HCT116 (cell line): ENCODE measurements around the gene ARHGAP29. TPM values are rescaled to one million over a fixed set of nuclear protein-coding genes. Genes with fewer than 3 reads are reported as not detected.

Source experiments
- ATAC-seq: fragments of 200-7000 bp; cut with Tn5 transposase; 2 replicates; pipeline ENCODE4 v1.9.1; 2020; ENCODE audit warnings: mild to moderate bottlenecking, moderate library complexity
- BruUV-seq: library from RNA; stranded (reverse); fragments of 400-500 nt; replicated peaks from 2 replicates; lab custom pipeline; 2021; lab: Mats Ljungman, UMichigan
- CTCF ChIA-PET: fragments of 300-600 bp; sonication (Branson Sonifier 250); formaldehyde crosslinking; loops from one replicate; lab custom pipeline; 2021; ENCODE audit warnings: antibody characterized with exemption; lab: Charles Lee
- POLR2A ChIA-PET: fragments of 300-600, 350-600 bp; sonication (Branson Sonifier 250); formaldehyde crosslinking; loops from one replicate; lab custom pipeline; 2021; ENCODE audit warnings: antibody characterized with exemption; lab: Charles Lee
- RAD21 ChIA-PET, 2 experiments: fragments of 300-600 bp; sonication (Branson Sonifier 250); formaldehyde crosslinking; loops; one replicate each; lab custom pipeline; 2023; ENCODE audit warnings: low total read pairs in 2 of 2; ENCODE audit not compliant: uncharacterized antibody in 2 of 2, unreplicated experiment in 2 of 2, low non-redundant PET in 1 of 2; lab: Charles Lee
- DNase-seq: peaks from one replicate; pipeline ENCODE4 v3.0.0-alpha.2; 2010; ENCODE audit warnings: low read depth, low spot score
- H2AFZ ChIP-seq: fragments of 200-600 bp; shearing (Covaris generic), sonication (generic); 2 replicates; pipeline ENCODE4 v1.6.1; 2017; ENCODE audit warnings: low read depth, mixed run types, mixed read lengths, antibody characterized with exemption, low read length; ENCODE audit not compliant: poor library complexity, severe bottlenecking
- H3K27ac ChIP-seq: 2 replicates; pipeline ENCODE4 v1.5.1; 2012; ENCODE audit warnings: low read depth, low read length
- H3K27me3 ChIP-seq: fragments of 200-600 bp; sonication (generic); 2 replicates; pipeline ENCODE4 v1.6.1; 2016; ENCODE audit warnings: mixed run types, low read length, mixed read lengths; ENCODE audit not compliant: insufficient read depth
- H3K36me3 ChIP-seq, 2 experiments: fragments of 200-500 bp in 1 of 2; fragments of 200-600 bp in 1 of 2; sonication (Bioruptor generic) in 1 of 2; sonication (generic) in 1 of 2; 2 replicates each; pipeline versions ENCODE4 v1.5.1 to v1.6.1; 2014 to 2016; ENCODE audit warnings: low read length in 2 of 2, inconsistent platforms in 1 of 2, mixed read lengths in 1 of 2, mixed run types in 1 of 2; ENCODE audit not compliant: insufficient read depth in 2 of 2, control insufficient read depth in 1 of 2
- H3K4me1 ChIP-seq, 2 experiments: fragments of 200-600 bp in 1 of 2; sonication (generic) in 1 of 2; 2 replicates each; pipeline versions ENCODE4 v1.5.1 to v1.6.1; 2012 to 2017; ENCODE audit warnings: low read length in 2 of 2, inconsistent platforms in 1 of 2, mild to moderate bottlenecking in 1 of 2, mixed read lengths in 1 of 2, mixed run types in 1 of 2, moderate library complexity in 1 of 2; ENCODE audit not compliant: insufficient read depth in 2 of 2, control insufficient read depth in 1 of 2
- H3K4me2 ChIP-seq: fragments of 200-600 bp; sonication (generic); 2 replicates; pipeline ENCODE4 v1.6.1; 2017; ENCODE audit warnings: mixed run types, low read length, mixed read lengths
- H3K4me3 ChIP-seq, 2 experiments: fragments of 200-600 bp in 1 of 2; sonication (generic) in 1 of 2; replicated peaks in 1 of 2; 2 replicates each; pipeline ENCODE4 v1.5.1; 2011 to 2016; ENCODE audit warnings: low read length in 2 of 2, control low read depth in 1 of 2, low read depth in 1 of 2, mild to moderate bottlenecking in 1 of 2, mixed read lengths in 1 of 2, mixed run types in 1 of 2
- H3K79me2 ChIP-seq: fragments of 200-600 bp; sonication (generic); 2 replicates; pipeline ENCODE4 v1.6.1; 2017; ENCODE audit warnings: mild to moderate bottlenecking, mixed run types, low read length, moderate library complexity, mixed read lengths; ENCODE audit not compliant: insufficient read depth
- H3K9ac ChIP-seq: fragments of 200-600 bp; sonication (generic); 2 replicates; pipeline ENCODE4 v1.6.1; 2016; ENCODE audit warnings: low read length, mixed read lengths
- H3K9me2 ChIP-seq: fragments of 200-600 bp; sonication (generic), shearing (Covaris generic); 2 replicates; pipeline ENCODE4 v1.6.1; 2017; ENCODE audit warnings: mixed run types, mild to moderate bottlenecking, moderate library complexity; ENCODE audit not compliant: insufficient read depth
- H3K9me3 ChIP-seq, 2 experiments: fragments of 200-500 bp in 1 of 2; fragments of 200-600 bp in 1 of 2; sonication (Bioruptor generic) in 1 of 2; sonication (generic) in 1 of 2; 2 replicates each; pipeline ENCODE4 v1.6.1; 2014 to 2017; ENCODE audit warnings: low read length in 2 of 2, mixed read lengths in 2 of 2, inconsistent platforms in 1 of 2, low read depth in 1 of 2, mild to moderate bottlenecking in 1 of 2, mixed run types in 1 of 2, moderate library complexity in 1 of 2; ENCODE audit not compliant: control insufficient read depth in 1 of 2, insufficient read depth in 1 of 2
- H4K20me1 ChIP-seq: fragments of 200-600 bp; sonication (generic), shearing (Covaris generic); 2 replicates; pipeline ENCODE4 v1.6.1; 2017; ENCODE audit warnings: mixed run types, mild to moderate bottlenecking, moderate library complexity; ENCODE audit not compliant: insufficient read depth
- CBX3 ChIP-seq: IDR thresholded peaks from 2 replicates; pipeline ENCODE4 v1.6.1; 2012; ENCODE audit warnings: low read depth
- CEBPB ChIP-seq: IDR thresholded peaks from 2 replicates; pipeline ENCODE4 v1.6.1; 2012; ENCODE audit warnings: low read depth
- EGR1 ChIP-seq: IDR thresholded peaks from 2 replicates; pipeline ENCODE4 v1.6.1; 2012; ENCODE audit warnings: low read depth
- ELF1 ChIP-seq: IDR thresholded peaks from 2 replicates; pipeline ENCODE4 v1.6.1; 2012; ENCODE audit warnings: low read depth, borderline replicate concordance
- EZH2 ChIP-seq: fragments of 200-600 bp; sonication (generic); IDR thresholded peaks from 2 replicates; pipeline ENCODE4 v1.6.1; 2017; ENCODE audit warnings: antibody characterized with exemption, mixed run types
- FOSL1 ChIP-seq: IDR thresholded peaks from 2 replicates; pipeline ENCODE4 v1.6.1; 2012; ENCODE audit warnings: low read depth
- JUND ChIP-seq: IDR thresholded peaks from 2 replicates; pipeline ENCODE4 v1.6.1; 2012
- POLR2AphosphoS5 ChIP-seq: IDR thresholded peaks from 2 replicates; pipeline ENCODE4 v1.6.1; 2011; ENCODE audit warnings: mild to moderate bottlenecking, low read depth, low read length, moderate library complexity
- RAD21 ChIP-seq: IDR thresholded peaks from 2 replicates; pipeline ENCODE4 v1.6.1; 2012; ENCODE audit warnings: low read depth, mild to moderate bottlenecking
- SIN3A ChIP-seq: IDR thresholded peaks from 2 replicates; pipeline ENCODE4 v1.6.1; 2012; ENCODE audit warnings: low read depth
- SP1 ChIP-seq: IDR thresholded peaks from 2 replicates; pipeline ENCODE4 v1.6.1; 2012; ENCODE audit warnings: low read depth
- SRF ChIP-seq: IDR thresholded peaks from 2 replicates; pipeline ENCODE4 v1.6.1; 2012; ENCODE audit warnings: low read depth
- TCF7L2 ChIP-seq: IDR thresholded peaks from 2 replicates; pipeline ENCODE4 v1.7.0; 2011; ENCODE audit warnings: borderline replicate concordance, inconsistent platforms; ENCODE audit not compliant: insufficient read depth, insufficient read length; ENCODE audit errors: extremely low read depth
- YY1 ChIP-seq: IDR thresholded peaks from 2 replicates; pipeline ENCODE4 v1.6.1; 2011; ENCODE audit warnings: low read length, low read depth, moderate library complexity, mild to moderate bottlenecking; ENCODE audit not compliant: insufficient replicate concordance; ENCODE audit errors: extremely low read depth
- ZNF274 ChIP-seq: fragments of 200-500 bp; sonication (Bioruptor generic); IDR thresholded peaks from 2 replicates; pipeline ENCODE4 v1.6.1; 2014; ENCODE audit warnings: mild to moderate bottlenecking, low read depth, low read length, inconsistent platforms
- intact Hi-C: fragments of 100-400 bp; cut with micrococcal nuclease; formaldehyde crosslinking; loops from 2 replicates; pipeline ENCODE4 v1.10.0; 2022
- total RNA-seq: library from RNA; stranded (reverse); gene quantifications from one replicate; pipeline ENCODE4 v1.2.1, GENCODE V29; 2021; ENCODE audit not compliant: unreplicated experiment
- TF ChIP-seq, protein P1 (sequence below): IDR thresholded peaks from 2 replicates; pipeline ENCODE4 v1.6.1; 2012
- TF ChIP-seq, protein P2 (sequence below): IDR thresholded peaks from 2 replicates; pipeline ENCODE4 v1.6.1; 2011; ENCODE audit warnings: mild to moderate bottlenecking, low read length, moderate library complexity; ENCODE audit not compliant: insufficient replicate concordance; ENCODE audit errors: extremely low read depth
- TF ChIP-seq, protein P3 (sequence below): IDR thresholded peaks from 2 replicates; pipeline ENCODE4 v1.6.1; 2012
- TF ChIP-seq, protein P4 (sequence below): IDR thresholded peaks from 2 replicates; pipeline ENCODE4 v1.6.1; 2012; ENCODE audit warnings: low read depth
- TF ChIP-seq, protein P5 (sequence below), 3 experiments: fragments of 200-600 bp in 1 of 3; sonication (generic) in 1 of 3; IDR thresholded peaks in 2 of 3; conservative IDR thresholded peaks in 1 of 3; 2 replicates each; pipeline ENCODE4 v1.5.1; 2012 to 2017; ENCODE audit warnings: low read depth in 2 of 3, low read length in 2 of 3, antibody characterized with exemption in 1 of 3, borderline replicate concordance in 1 of 3, control low read depth in 1 of 3, mild to moderate bottlenecking in 1 of 3, mixed read lengths in 1 of 3, mixed run types in 1 of 3, moderate library complexity in 1 of 3; ENCODE audit not compliant: insufficient read depth in 1 of 3

Gene ARHGAP29
- total RNA-seq, 1 experiment from 2014 or later = 128 TPM

DNA sequence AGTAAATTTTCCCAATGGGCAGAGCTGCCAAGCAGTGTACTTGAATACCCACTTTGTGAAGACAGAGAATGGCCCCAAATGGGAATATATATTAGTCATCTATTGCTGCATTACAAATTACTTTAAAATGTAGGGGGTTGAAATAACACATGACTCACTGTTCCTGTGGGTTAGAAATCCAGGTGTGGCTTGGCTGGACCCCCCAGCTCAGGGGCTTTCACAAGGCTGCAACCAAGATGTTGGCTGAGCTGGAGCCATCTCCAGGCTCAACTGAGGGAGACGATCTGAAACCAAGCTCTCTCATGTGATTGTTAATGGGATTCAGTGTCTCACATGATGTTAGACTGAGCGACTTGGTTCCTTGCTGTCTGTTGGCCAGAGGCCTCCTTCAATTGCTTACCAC is 33.4 kb upstream of the ARHGAP29 start:
- no peak for DNase-seq
- CTCF ChIA-PET = interaction anchor here (1.4 to 1.6 kb wide), 2 partner anchors 10 to 231 kb away, joined by 3 to 4 read pairs; no protein-coding TSS in a partner anchor
- 0 out of 2 replicates have a peak, but pooled peaks have one; percentile 7 for TF ChIP-seq CBX3
- no peak for TF ChIP-seq EGR1
- peak; percentile 57 for TF ChIP-seq SP1
- no peak for TF ChIP-seq SIN3A
- TF ChIP-seq CEBPB = peak; percentile 43; the same call in 1 of the 2 replicates
- TF ChIP-seq, protein P1, sequence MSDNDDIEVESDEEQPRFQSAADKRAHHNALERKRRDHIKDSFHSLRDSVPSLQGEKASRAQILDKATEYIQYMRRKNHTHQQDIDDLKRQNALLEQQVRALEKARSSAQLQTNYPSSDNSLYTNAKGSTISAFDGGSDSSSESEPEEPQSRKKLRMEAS = no peak
- TF ChIP-seq RAD21 = no peak
- TF ChIP-seq EZH2 = no peak
- TF ChIP-seq ELF1 = no peak
- TF ChIP-seq JUND = peak; percentile 56; the same call in 1 of the 2 replicates
- no peak for TF ChIP-seq YY1
- TF ChIP-seq FOSL1 = peak; percentile 73
- no peak for TF ChIP-seq POLR2AphosphoS5
- TF ChIP-seq ZNF274 = no peak
- TF ChIP-seq, protein P2, sequence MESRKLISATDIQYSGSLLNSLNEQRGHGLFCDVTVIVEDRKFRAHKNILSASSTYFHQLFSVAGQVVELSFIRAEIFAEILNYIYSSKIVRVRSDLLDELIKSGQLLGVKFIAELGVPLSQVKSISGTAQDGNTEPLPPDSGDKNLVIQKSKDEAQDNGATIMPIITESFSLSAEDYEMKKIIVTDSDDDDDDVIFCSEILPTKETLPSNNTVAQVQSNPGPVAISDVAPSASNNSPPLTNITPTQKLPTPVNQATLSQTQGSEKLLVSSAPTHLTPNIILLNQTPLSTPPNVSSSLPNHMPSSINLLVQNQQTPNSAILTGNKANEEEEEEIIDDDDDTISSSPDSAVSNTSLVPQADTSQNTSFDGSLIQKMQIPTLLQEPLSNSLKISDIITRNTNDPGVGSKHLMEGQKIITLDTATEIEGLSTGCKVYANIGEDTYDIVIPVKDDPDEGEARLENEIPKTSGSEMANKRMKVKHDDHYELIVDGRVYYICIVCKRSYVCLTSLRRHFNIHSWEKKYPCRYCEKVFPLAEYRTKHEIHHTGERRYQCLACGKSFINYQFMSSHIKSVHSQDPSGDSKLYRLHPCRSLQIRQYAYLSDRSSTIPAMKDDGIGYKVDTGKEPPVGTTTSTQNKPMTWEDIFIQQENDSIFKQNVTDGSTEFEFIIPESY = no peak
- TF ChIP-seq, protein P3, sequence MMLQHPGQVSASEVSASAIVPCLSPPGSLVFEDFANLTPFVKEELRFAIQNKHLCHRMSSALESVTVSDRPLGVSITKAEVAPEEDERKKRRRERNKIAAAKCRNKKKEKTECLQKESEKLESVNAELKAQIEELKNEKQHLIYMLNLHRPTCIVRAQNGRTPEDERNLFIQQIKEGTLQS = no peak
- TF ChIP-seq TCF7L2 = no peak
- TF ChIP-seq SRF = no peak; the same call in 1 of the 2 replicates
- TF ChIP-seq, protein P4, sequence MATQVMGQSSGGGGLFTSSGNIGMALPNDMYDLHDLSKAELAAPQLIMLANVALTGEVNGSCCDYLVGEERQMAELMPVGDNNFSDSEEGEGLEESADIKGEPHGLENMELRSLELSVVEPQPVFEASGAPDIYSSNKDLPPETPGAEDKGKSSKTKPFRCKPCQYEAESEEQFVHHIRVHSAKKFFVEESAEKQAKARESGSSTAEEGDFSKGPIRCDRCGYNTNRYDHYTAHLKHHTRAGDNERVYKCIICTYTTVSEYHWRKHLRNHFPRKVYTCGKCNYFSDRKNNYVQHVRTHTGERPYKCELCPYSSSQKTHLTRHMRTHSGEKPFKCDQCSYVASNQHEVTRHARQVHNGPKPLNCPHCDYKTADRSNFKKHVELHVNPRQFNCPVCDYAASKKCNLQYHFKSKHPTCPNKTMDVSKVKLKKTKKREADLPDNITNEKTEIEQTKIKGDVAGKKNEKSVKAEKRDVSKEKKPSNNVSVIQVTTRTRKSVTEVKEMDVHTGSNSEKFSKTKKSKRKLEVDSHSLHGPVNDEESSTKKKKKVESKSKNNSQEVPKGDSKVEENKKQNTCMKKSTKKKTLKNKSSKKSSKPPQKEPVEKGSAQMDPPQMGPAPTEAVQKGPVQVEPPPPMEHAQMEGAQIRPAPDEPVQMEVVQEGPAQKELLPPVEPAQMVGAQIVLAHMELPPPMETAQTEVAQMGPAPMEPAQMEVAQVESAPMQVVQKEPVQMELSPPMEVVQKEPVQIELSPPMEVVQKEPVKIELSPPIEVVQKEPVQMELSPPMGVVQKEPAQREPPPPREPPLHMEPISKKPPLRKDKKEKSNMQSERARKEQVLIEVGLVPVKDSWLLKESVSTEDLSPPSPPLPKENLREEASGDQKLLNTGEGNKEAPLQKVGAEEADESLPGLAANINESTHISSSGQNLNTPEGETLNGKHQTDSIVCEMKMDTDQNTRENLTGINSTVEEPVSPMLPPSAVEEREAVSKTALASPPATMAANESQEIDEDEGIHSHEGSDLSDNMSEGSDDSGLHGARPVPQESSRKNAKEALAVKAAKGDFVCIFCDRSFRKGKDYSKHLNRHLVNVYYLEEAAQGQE = no peak
- TF ChIP-seq, protein P5, sequence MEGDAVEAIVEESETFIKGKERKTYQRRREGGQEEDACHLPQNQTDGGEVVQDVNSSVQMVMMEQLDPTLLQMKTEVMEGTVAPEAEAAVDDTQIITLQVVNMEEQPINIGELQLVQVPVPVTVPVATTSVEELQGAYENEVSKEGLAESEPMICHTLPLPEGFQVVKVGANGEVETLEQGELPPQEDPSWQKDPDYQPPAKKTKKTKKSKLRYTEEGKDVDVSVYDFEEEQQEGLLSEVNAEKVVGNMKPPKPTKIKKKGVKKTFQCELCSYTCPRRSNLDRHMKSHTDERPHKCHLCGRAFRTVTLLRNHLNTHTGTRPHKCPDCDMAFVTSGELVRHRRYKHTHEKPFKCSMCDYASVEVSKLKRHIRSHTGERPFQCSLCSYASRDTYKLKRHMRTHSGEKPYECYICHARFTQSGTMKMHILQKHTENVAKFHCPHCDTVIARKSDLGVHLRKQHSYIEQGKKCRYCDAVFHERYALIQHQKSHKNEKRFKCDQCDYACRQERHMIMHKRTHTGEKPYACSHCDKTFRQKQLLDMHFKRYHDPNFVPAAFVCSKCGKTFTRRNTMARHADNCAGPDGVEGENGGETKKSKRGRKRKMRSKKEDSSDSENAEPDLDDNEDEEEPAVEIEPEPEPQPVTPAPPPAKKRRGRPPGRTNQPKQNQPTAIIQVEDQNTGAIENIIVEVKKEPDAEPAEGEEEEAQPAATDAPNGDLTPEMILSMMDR (IDR thresholded peaks at IDR 0.05 in 2 of 3, conservative IDR thresholded peaks at IDR 0.05 in 1 of 3; ENCODE audit: borderline replicate concordance in 1 of 3, insufficient read depth in 1 of 3, low read depth in 2 of 3, low read length in 2 of 3) = no peak

More for the DNA sequence above, 33.4 kb upstream of the ARHGAP29 start:
- Histone ChIP-seq H3K9me3 (no peaks in the 10 kb centered on the region), H3K4me1 (peaks cover 13 to 62% of the 10 kb centered on the region in 2 experiments), H3K4me3 (peak overlapping the region in 1 of 2 experiments; percentile 3; a peak in 1 of 4 replicates), H3K4me2 (peak overlapping the region; percentile 51), H3K9ac (no peak overlapping the region), H3K36me3 (no peaks in the 10 kb centered on the region), H2AFZ (peak overlapping the region; percentile 24), H4K20me1 (no peaks in the 10 kb centered on the region), H3K27ac (peak overlapping the region; percentile 50), H3K27me3 (no peaks in the 10 kb centered on the region), H3K9me2 (no peaks in the 10 kb centered on the region), H3K79me2 (no peaks in the 10 kb centered on the region)
- RAD21 ChIA-PET = no interaction called here
- no TSS peak for BruUV-seq
- ATAC-seq = peak; percentile 61
- POLR2A ChIA-PET = interaction anchor here (1.2 to 2.6 kb wide), 6 partner anchors 11 to 55 kb away, joined by 3 to 9 read pairs (median 8); partner anchors contain the start of gene ARHGAP29
- intact Hi-C loops = no loop called here
